Glomerular visceral epithelial cell (primary cell): ENCODE data around the gene CLRN3.
A peak's percentile ranks its signal among the peaks of the same experiment; 100 is the strongest.

Experiments used
- DNase-seq: peaks from one replicate; pipeline ENCODE4 v3.0.0-alpha.2; 2016; ENCODE audit errors: extremely low spot score

The CLRN3 gene

GRCh38 chr10:127899766-127900387 is 7.1 kb upstream of the CLRN3 start:
- no peak for DNase-seq

GRCh38 chr10:127897177-127897576 is 4.4 kb upstream of the CLRN3 start:
- DNase-seq = no peak

GRCh38 chr10:127896590-127896989 is 3.8 kb upstream of the CLRN3 start:
- no peak for DNase-seq

GRCh38 chr10:127894146-127894545 is 1.4 kb upstream of the CLRN3 start:
- no peak for DNase-seq

GRCh38 chr10:127890832-127891334 is 1.9 kb downstream of the CLRN3 start:
- DNase-seq = no peak

- no peak for DNase-seq
Observed at GRCh38 chr10:127890216-127890615, 2.5 kb downstream of the CLRN3 start.

GRCh38 chr10:127889605-127890195 is 3.0 kb downstream of the CLRN3 start:
- DNase-seq = peak; percentile 49

GRCh38 chr10:127888521-127889312 is 4.0 kb downstream of the CLRN3 start:
- no peak for DNase-seq

GRCh38 chr10:127887541-127888415 is 5.0 kb downstream of the CLRN3 start:
- DNase-seq = no peak

GRCh38 chr10:127886371-127887051 is 6.2 kb downstream of the CLRN3 start:
- no peak for DNase-seq

GRCh38 chr10:127884501-127884900 is 8.2 kb downstream of the CLRN3 start:
- DNase-seq = no peak

- no peak for DNase-seq
Observed at GRCh38 chr10:127883516-127883915, 9.2 kb downstream of the CLRN3 start.

- no peak for DNase-seq
Observed at GRCh38 chr10:127882801-127883459, 9.8 kb downstream of the CLRN3 start.

- DNase-seq = no peak
Observed at GRCh38 chr10:127882391-127882790, 10.3 kb downstream of the CLRN3 start.

- DNase-seq = no peak
Observed at GRCh38 chr10:127881262-127881661, 11.5 kb downstream of the CLRN3 start.

- no peak for DNase-seq
Observed at GRCh38 chr10:127880557-127880956, 12.2 kb downstream of the CLRN3 start.

- DNase-seq = no peak
Observed at GRCh38 chr10:127878475-127879055, 14.2 kb downstream of the CLRN3 start.

GRCh38 chr10:127877699-127878098 is 15.0 kb downstream of the CLRN3 start:
- DNase-seq = no peak

- DNase-seq = no peak
Observed at GRCh38 chr10:127877116-127877515, 15.6 kb downstream of the CLRN3 start.

GRCh38 chr10:127875916-127876315 is 16.8 kb downstream of the CLRN3 start:
- no peak for DNase-seq

GRCh38 chr10:127875449-127875765 is 17.3 kb downstream of the CLRN3 start:
- no peak for DNase-seq
